A549 (cell line): ENCODE data around the gene APEX1. TPM values are rescaled to one million over a fixed set of nuclear protein-coding genes. Genes with fewer than 3 reads are reported as not detected.

Experiments used
- ATAC-seq, 2 experiments: fragments of 200-7000 bp in 1 of 2; fragments of >200 bp in 1 of 2; cut with Nextera tagmentation in 1 of 2; cut with Tn5 transposase in 1 of 2; 3 replicates each; pipeline versions ENCODE4 v1.8.0 to v1.9.1; 2018 to 2020; ENCODE audit warnings: mild to moderate bottlenecking in 1 of 2, moderate library complexity in 1 of 2
- CTCF ChIA-PET: fragments of 300-600 bp; sonication (Branson Sonifier 250); formaldehyde crosslinking; extraction: SDS; loops from one replicate; lab custom pipeline; 2021; ENCODE audit warnings: antibody characterized with exemption, inconsistent platforms; lab: Yijun Ruan, JAX
- POLR2A ChIA-PET: fragments of 350-600 bp; formaldehyde crosslinking; extraction: SDS; loops from one replicate; lab custom pipeline; 2021; ENCODE audit warnings: antibody characterized with exemption, inconsistent platforms; lab: Yijun Ruan, JAX
- DNase-seq, 2 experiments: peaks; one replicate each; pipeline versions ENCODE4 v3.0.0 to v3.0.0-alpha.2; 2011 to 2016; ENCODE audit warnings: low read depth in 1 of 2, low spot score in 1 of 2
- FAIRE-seq: peaks from 2 replicates; lab custom pipeline; 2011; peaks lifted over from hg19 to GRCh38; lab: Jason Lieb, UNC
- H3K27ac ChIP-seq, 2 experiments: fragments of >200 bp; sonication (Bioruptor Twin); formaldehyde crosslinking; 3 replicates each; pipeline ENCODE4 v1.5.1; 2016 to 2017
- H3K4me1 ChIP-seq: fragments of >200 bp; sonication (Bioruptor Twin); formaldehyde crosslinking; 3 replicates; pipeline ENCODE4 v1.6.1; 2016
- H3K4me2 ChIP-seq: fragments of >200 bp; sonication (Bioruptor Twin); formaldehyde crosslinking; 3 replicates; pipeline ENCODE4 v1.6.1; 2016
- H3K4me3 ChIP-seq: fragments of >200 bp; sonication (Bioruptor Twin); formaldehyde crosslinking; 3 replicates; pipeline ENCODE4 v1.5.1; 2016
- H3K9me3 ChIP-seq: fragments of >200 bp; sonication (Bioruptor Twin); formaldehyde crosslinking; 3 replicates; pipeline ENCODE4 v1.6.1; 2016
- CEBPB ChIP-seq, 2 experiments: fragments of >200 bp in 1 of 2; sonication (Bioruptor Twin) in 1 of 2; formaldehyde crosslinking in 1 of 2; IDR thresholded peaks; 2 replicates each; pipeline ENCODE4 v1.6.1; 2012 to 2016
- CHD2 ChIP-seq: fragments of 150-350 bp; IDR thresholded peaks from 2 replicates; pipeline ENCODE4 v1.6.1; 2014; ENCODE audit warnings: low read length; ENCODE audit not compliant: partially characterized antibody
- CHD4 ChIP-seq: fragments of 200-600 bp; sonication (generic); IDR thresholded peaks from 2 replicates; pipeline ENCODE4 v1.6.1; 2016; ENCODE audit warnings: antibody characterized with exemption, mild to moderate bottlenecking, borderline replicate concordance
- EP300 ChIP-seq, 2 experiments: fragments of >200 bp; sonication (Bioruptor Twin); formaldehyde crosslinking; IDR thresholded peaks; 2 replicates in 1 of 2; 3 replicates in 1 of 2; pipeline ENCODE4 v1.6.1; 2016 to 2017
- ESRRA ChIP-seq: fragments of 150-350 bp; IDR thresholded peaks from 2 replicates; pipeline ENCODE4 v1.6.1; 2014; ENCODE audit warnings: mild to moderate bottlenecking, low read length, borderline replicate concordance
- FOSL2 ChIP-seq, 2 experiments: fragments of 450-650 bp in 1 of 2; fragments of >200 bp in 1 of 2; sonication (Bioruptor Twin) in 1 of 2; formaldehyde crosslinking; IDR thresholded peaks; 2 replicates each; pipeline versions ENCODE4 v1.5.0 to v1.6.1; 2016 to 2020; ENCODE audit warnings: mild to moderate bottlenecking in 1 of 2, moderate library complexity in 1 of 2
- FOXS1 ChIP-seq: fragments of 250-450 bp; sonication (Bioruptor Pico); IDR thresholded peaks from 2 replicates; pipeline ENCODE4 v1.5.0; 2020; ENCODE audit warnings: mild to moderate bottlenecking, moderate library complexity
- GATA3 ChIP-seq: IDR thresholded peaks from 2 replicates; pipeline ENCODE4 v1.6.1; 2012; ENCODE audit warnings: borderline replicate concordance
- HEYL ChIP-seq: fragments of 250-450 bp; sonication (Bioruptor Pico); IDR thresholded peaks from 2 replicates; pipeline ENCODE4 v1.8.0; 2021; ENCODE audit warnings: mild to moderate bottlenecking, moderate library complexity
- HOXA7 ChIP-seq: fragments of 250-450 bp; sonication (Bioruptor Pico); IDR thresholded peaks from 2 replicates; pipeline ENCODE4 v1.5.0; 2020; ENCODE audit warnings: mild to moderate bottlenecking, moderate library complexity
- MAZ ChIP-seq: fragments of 150-350 bp; IDR thresholded peaks from 2 replicates; pipeline ENCODE4 v1.6.1; 2014; ENCODE audit warnings: antibody characterized with exemption, low read depth, low read length, borderline replicate concordance
- NPAS2 ChIP-seq: fragments of 250-450 bp; sonication (Bioruptor Pico); IDR thresholded peaks from 2 replicates; pipeline ENCODE4 v1.8.0; 2022; ENCODE audit warnings: mild to moderate bottlenecking, moderate library complexity, borderline replicate concordance
- POLR2A ChIP-seq: IDR thresholded peaks from 2 replicates; pipeline ENCODE4 v1.6.1; 2012; ENCODE audit warnings: mild to moderate bottlenecking, low read length
- POLR2AphosphoS2 ChIP-seq: conservative IDR thresholded peaks from 2 replicates; pipeline ENCODE4 v1.6.1; 2012; ENCODE audit warnings: low read length, improper control_type of control experiment, inconsistent platforms
- SMC3 ChIP-seq: fragments of >200 bp; sonication (Bioruptor Twin); formaldehyde crosslinking; IDR thresholded peaks from 3 replicates; pipeline ENCODE4 v1.6.1; 2018; ENCODE audit warnings: inconsistent platforms
- SREBF2 ChIP-seq: fragments of 450-650 bp; IDR thresholded peaks from 2 replicates; pipeline ENCODE4 v1.6.1; 2014; ENCODE audit warnings: mild to moderate bottlenecking, moderate library complexity
- TP53 ChIP-seq: fragments of 250-450 bp; sonication (Bioruptor Pico); IDR thresholded peaks from 2 replicates; pipeline ENCODE4 v1.5.0; 2021; ENCODE audit warnings: mild to moderate bottlenecking, moderate library complexity
- ZC3H11A ChIP-seq: fragments of 450-650 bp; IDR thresholded peaks from 2 replicates; pipeline ENCODE4 v1.6.1; 2014; ENCODE audit warnings: antibody characterized with exemption, mild to moderate bottlenecking
- ZNF302 ChIP-seq: fragments of 250-450 bp; sonication (Bioruptor Pico); IDR thresholded peaks from 2 replicates; pipeline ENCODE4 v1.9.0; 2021; ENCODE audit warnings: inconsistent platforms, mild to moderate bottlenecking, moderate library complexity
- ZSCAN20 ChIP-seq: fragments of 250-450 bp; sonication (Bioruptor Pico); IDR thresholded peaks from 2 replicates; pipeline ENCODE4 v1.8.0; 2022; ENCODE audit warnings: mild to moderate bottlenecking, moderate library complexity
- WGBS: methylation state at CpG from one replicate; pipeline ENCODE4 v1.1.6; 2017; ENCODE audit errors: missing lambda C conversion rate; 5-methylcytosine and 5-hydroxymethylcytosine counted together
- polyA plus RNA-seq, 4 experiments: library from polyadenylated mRNA; depleted of rRNA in 3 of 4; stranded (reverse); fragments of >200 nt; fragmentation: RNase III in 1 of 4; extraction: RNeasy Plus Mini Kit Qiagen cat#74134 plus additional on column Dnase treatment in 1 of 4; gene quantifications; 2 replicates in 3 of 4; 3 replicates in 1 of 4; pipeline ENCODE4 v1.2.3, GENCODE V29; 2011 to 2017
- TF ChIP-seq, protein P1 (sequence below): fragments of 200-600 bp; sonication (generic); IDR thresholded peaks from 2 replicates; pipeline ENCODE4 v1.6.1; 2016; ENCODE audit warnings: antibody characterized with exemption, mild to moderate bottlenecking, moderate library complexity
- TF ChIP-seq, protein P2 (sequence below): fragments of 450-650 bp; IDR thresholded peaks from 2 replicates; pipeline ENCODE4 v1.6.1; 2014; ENCODE audit warnings: antibody characterized with exemption

Gene APEX1
- polyA plus RNA-seq, 2 of the 4 experiments (the other 2 are of a cell fraction) = 312 to 324 TPM

DNA sequence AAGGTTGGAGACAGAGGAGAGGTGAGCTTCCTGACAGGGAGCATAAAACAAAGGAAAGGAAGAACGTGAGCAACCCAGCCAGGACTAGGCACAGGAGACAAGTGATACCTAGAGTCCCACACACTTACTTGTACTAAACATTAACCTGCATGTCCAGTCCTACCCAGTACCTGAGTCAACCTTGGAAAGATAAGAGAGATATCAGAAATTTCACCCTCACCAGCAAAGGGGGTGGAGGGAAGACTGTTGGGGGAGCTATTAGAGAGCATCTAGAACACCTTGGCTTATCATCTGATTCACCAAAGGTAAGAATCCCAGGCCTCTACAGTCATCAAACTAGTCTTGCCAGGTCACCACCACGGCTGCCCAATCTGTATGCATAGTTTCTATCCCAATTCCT lies 30.2 kb upstream of the APEX1 start:
- Histone ChIP-seq H3K4me3 (no peak overlapping the region), H3K27ac (no peak overlapping the region), H3K9me3 (no peaks in the 10 kb centered on the region), H3K4me1 (no peaks in the 10 kb centered on the region), H3K4me2 (no peak overlapping the region)
- no peak for TF ChIP-seq EP300 (IDR thresholded peaks at IDR 0.05)
- TF ChIP-seq SREBF2 = no peak
- TF ChIP-seq ZSCAN20 (CRISPR knock-in tag) = no peak
- TF ChIP-seq ESRRA = no peak
- TF ChIP-seq, protein P1, sequence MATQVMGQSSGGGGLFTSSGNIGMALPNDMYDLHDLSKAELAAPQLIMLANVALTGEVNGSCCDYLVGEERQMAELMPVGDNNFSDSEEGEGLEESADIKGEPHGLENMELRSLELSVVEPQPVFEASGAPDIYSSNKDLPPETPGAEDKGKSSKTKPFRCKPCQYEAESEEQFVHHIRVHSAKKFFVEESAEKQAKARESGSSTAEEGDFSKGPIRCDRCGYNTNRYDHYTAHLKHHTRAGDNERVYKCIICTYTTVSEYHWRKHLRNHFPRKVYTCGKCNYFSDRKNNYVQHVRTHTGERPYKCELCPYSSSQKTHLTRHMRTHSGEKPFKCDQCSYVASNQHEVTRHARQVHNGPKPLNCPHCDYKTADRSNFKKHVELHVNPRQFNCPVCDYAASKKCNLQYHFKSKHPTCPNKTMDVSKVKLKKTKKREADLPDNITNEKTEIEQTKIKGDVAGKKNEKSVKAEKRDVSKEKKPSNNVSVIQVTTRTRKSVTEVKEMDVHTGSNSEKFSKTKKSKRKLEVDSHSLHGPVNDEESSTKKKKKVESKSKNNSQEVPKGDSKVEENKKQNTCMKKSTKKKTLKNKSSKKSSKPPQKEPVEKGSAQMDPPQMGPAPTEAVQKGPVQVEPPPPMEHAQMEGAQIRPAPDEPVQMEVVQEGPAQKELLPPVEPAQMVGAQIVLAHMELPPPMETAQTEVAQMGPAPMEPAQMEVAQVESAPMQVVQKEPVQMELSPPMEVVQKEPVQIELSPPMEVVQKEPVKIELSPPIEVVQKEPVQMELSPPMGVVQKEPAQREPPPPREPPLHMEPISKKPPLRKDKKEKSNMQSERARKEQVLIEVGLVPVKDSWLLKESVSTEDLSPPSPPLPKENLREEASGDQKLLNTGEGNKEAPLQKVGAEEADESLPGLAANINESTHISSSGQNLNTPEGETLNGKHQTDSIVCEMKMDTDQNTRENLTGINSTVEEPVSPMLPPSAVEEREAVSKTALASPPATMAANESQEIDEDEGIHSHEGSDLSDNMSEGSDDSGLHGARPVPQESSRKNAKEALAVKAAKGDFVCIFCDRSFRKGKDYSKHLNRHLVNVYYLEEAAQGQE = no peak
- no peak for TF ChIP-seq SMC3
- no peak for TF ChIP-seq MAZ
- TF ChIP-seq, protein P2, sequence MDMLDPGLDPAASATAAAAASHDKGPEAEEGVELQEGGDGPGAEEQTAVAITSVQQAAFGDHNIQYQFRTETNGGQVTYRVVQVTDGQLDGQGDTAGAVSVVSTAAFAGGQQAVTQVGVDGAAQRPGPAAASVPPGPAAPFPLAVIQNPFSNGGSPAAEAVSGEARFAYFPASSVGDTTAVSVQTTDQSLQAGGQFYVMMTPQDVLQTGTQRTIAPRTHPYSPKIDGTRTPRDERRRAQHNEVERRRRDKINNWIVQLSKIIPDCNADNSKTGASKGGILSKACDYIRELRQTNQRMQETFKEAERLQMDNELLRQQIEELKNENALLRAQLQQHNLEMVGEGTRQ = no peak
- no peak for TF ChIP-seq POLR2AphosphoS2
- TF ChIP-seq ZNF302 = no peak
- no peak for TF ChIP-seq CEBPB (IDR thresholded peaks at IDR 0.05)
- no peak for TF ChIP-seq ZC3H11A
- POLR2A ChIA-PET = interaction anchor here (0.9 to 1.2 kb wide), 2 partner anchors 30 to 82 kb away, joined by 3 to 4 read pairs; partner anchors contain the start of genes APEX1 and PARP2
- ATAC-seq = no peak
- 16% methylated on average over 2 of the region's 2 CpGs for WGBS
- CTCF ChIA-PET = interaction anchor here (1.4 to 1.9 kb wide), 2 partner anchors 10 kb away, joined by 5 to 11 read pairs; no protein-coding TSS in a partner anchor
- no peak for DNase-seq
- FAIRE-seq = no peak

DNA sequence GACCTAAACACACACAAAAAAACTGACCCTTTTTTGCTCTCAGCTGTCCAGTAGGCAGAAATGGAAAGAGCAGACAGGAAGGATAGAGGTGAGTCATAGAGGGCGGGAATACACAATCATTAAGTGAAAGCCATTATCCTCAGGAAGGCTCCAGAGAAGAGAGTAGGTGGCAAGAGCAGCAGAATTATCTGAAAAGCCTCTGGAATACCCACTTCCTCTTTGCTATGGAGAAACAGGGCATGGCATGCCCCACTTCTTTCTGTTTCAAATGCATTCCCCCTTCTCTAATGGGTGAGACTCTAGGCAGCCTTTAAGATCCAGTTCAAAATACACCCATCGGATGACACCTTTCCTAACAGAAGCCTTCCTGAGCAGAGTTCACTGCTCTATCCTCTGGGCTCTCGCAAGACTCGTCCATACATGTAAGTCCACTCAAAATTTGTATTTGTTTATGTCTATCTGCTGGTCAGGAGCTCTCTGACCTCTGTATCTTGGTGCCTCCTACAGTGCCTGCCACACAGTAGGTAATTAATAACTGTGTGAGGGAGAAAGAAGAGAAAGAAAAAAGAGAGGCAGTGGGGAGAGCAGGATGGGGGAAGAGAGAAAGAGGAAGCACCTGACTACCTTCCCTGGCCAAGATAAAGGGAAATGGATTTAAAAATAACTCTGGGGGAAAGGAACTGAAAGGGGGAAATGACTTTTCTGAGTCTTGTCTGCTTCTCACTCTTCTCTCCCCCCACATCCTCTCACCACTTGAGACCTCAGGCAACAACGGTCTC lies 27.6 kb upstream of the APEX1 start:
- Histone ChIP-seq H3K4me1 (no peaks in the 10 kb centered on the region), H3K4me3 (no peak overlapping the region), H3K4me2 (no peak overlapping the region), H3K9me3 (no peaks in the 10 kb centered on the region), H3K27ac (peak overlapping the region in 1 of 2 experiments; percentile 37; a peak in 1 of 6 replicates)
- DNase-seq (peak; percentile 20 to 25), FAIRE-seq (no peak), ATAC-seq (peak; percentile 36 to 63; a peak in 3 of 6 replicates)
- TF ChIP-seq GATA3 = no peak
- no peak for TF ChIP-seq CHD2
- TF ChIP-seq FOSL2 (IDR thresholded peaks at IDR 0.05) = no peak
- peak; percentile 29; the same call in 1 of the 2 replicates for TF ChIP-seq FOSL2 (CRISPR knock-in tag; IDR thresholded peaks at IDR 0.05)
- POLR2A ChIA-PET = no interaction called here
- 62% methylated on average over 5 of the region's 5 CpGs for WGBS
- CTCF ChIA-PET = interaction anchor here (3.8 kb wide), 1 partner anchor 13 kb away, joined by 31 read pairs; the partner anchor contains the start of gene TEP1

DNA sequence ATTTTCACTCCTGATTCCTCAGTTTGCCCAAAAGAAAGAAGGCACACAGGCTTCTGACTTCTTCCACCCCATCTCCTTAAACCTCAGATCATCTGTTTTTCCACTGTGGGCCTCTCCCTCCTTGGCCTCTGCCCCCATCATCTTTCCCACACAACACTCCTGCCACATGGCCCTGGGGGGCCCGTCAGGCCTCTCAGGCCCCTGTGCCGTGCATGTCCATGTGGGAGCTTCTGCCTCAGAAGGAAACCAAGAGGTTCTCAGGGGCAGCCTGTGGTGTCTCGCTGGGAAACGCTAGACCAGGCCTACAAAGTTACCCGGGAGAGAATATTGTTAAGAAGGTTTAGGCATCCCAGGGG lies 27.0 kb upstream of the APEX1 start:
- Histone ChIP-seq H3K27ac (no peak overlapping the region), H3K9me3 (no peaks in the 10 kb centered on the region), H3K4me1 (no peaks in the 10 kb centered on the region), H3K4me2 (no peak overlapping the region), H3K4me3 (no peak overlapping the region)
- ATAC-seq (no peak), FAIRE-seq (no peak), DNase-seq (no peak)
- 94% methylated on average over 5 of the region's 5 CpGs for WGBS
- ChIA-PET POLR2A (no interaction called here), CTCF (interaction anchor here (3.8 kb wide), 1 partner anchor 13 kb away, joined by 31 read pairs; the partner anchor contains the start of gene TEP1)
- TF ChIP-seq FOSL2 (IDR thresholded peaks at IDR 0.05) (no peak), FOSL2 (CRISPR knock-in tag; IDR thresholded peaks at IDR 0.05) (no peak), TP53 (CRISPR knock-in tag) (no peak), SREBF2 (no peak), FOXS1 (CRISPR knock-in tag) (no peak), MAZ (no peak), POLR2A (no peak), HEYL (no peak), CHD4 (no peak), ESRRA (no peak), EP300 (IDR thresholded peaks at IDR 0.05) (no peak), CHD2 (no peak), HOXA7 (CRISPR knock-in tag) (no peak), NPAS2 (CRISPR knock-in tag) (no peak)
- TF ChIP-seq, protein P1 = no peak
